ENCODE results near the gene CECR2. TPM values are rescaled to one million over a fixed set of nuclear protein-coding genes. Genes with fewer than 3 reads are reported as not detected.
A peak's percentile ranks its signal among the peaks of the same experiment; 100 is the strongest.

CECR2 gene
- total RNA-seq, 1 experiment from 2014 or later = 111 TPM

DNA sequence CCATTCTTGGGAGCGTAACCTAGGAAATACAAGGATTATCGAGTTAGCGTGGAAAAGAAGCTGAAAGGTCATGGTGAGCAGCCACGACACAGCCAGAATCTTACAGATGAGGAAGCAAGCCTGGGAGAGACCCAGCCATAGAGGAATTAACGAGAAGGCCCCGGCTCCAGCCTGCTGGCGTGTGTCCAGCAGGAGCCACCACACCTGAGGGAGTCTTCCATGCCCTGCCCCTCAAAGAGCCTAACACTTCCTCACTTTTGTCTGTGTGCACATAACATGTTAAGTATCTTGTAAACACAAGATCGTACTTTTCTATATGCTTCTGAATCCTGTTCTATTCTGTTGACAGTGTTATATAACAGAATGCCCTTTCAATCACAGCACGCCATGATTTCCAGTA lies 18.1 kb downstream of the CECR2 start (continued):
- TF ChIP-seq, protein P1, sequence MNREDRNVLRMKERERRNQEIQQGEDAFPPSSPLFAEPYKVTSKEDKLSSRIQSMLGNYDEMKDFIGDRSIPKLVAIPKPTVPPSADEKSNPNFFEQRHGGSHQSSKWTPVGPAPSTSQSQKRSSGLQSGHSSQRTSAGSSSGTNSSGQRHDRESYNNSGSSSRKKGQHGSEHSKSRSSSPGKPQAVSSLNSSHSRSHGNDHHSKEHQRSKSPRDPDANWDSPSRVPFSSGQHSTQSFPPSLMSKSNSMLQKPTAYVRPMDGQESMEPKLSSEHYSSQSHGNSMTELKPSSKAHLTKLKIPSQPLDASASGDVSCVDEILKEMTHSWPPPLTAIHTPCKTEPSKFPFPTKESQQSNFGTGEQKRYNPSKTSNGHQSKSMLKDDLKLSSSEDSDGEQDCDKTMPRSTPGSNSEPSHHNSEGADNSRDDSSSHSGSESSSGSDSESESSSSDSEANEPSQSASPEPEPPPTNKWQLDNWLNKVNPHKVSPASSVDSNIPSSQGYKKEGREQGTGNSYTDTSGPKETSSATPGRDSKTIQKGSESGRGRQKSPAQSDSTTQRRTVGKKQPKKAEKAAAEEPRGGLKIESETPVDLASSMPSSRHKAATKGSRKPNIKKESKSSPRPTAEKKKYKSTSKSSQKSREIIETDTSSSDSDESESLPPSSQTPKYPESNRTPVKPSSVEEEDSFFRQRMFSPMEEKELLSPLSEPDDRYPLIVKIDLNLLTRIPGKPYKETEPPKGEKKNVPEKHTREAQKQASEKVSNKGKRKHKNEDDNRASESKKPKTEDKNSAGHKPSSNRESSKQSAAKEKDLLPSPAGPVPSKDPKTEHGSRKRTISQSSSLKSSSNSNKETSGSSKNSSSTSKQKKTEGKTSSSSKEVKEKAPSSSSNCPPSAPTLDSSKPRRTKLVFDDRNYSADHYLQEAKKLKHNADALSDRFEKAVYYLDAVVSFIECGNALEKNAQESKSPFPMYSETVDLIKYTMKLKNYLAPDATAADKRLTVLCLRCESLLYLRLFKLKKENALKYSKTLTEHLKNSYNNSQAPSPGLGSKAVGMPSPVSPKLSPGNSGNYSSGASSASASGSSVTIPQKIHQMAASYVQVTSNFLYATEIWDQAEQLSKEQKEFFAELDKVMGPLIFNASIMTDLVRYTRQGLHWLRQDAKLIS (CRISPR knock-in tag; IDR thresholded peaks at IDR 0.05; ENCODE audit: borderline replicate concordance) = no peak
- TF ChIP-seq ATF1 (CRISPR knock-in tag; IDR thresholded peaks at IDR 0.05) (no peak), SP1 (CRISPR knock-in tag; conservative IDR thresholded peaks at IDR 0.05) (no peak), IRF2 (CRISPR knock-in tag; IDR thresholded peaks at IDR 0.05; ENCODE audit: borderline replicate concordance, low read depth) (no peak), PRDM15 (CRISPR knock-in tag; IDR thresholded peaks at IDR 0.05) (no peak)

GRCh38 chr22:17388235-17388634 lies 19.0 kb downstream of the CECR2 start:
- H3K36me3 Mint-ChIP-seq = peaks cover 20% of the 10 kb centered on the region

GRCh38 chr22:17390087-17390486 lies 20.8 kb downstream of the CECR2 start:
- H3K4me1 Mint-ChIP-seq = peaks cover 65% of the 10 kb centered on the region
- H3K27me3 Mint-ChIP-seq (ENCODE audit: low read depth) = no peaks in the 10 kb centered on the region
- TF ChIP-seq, protein P2, sequence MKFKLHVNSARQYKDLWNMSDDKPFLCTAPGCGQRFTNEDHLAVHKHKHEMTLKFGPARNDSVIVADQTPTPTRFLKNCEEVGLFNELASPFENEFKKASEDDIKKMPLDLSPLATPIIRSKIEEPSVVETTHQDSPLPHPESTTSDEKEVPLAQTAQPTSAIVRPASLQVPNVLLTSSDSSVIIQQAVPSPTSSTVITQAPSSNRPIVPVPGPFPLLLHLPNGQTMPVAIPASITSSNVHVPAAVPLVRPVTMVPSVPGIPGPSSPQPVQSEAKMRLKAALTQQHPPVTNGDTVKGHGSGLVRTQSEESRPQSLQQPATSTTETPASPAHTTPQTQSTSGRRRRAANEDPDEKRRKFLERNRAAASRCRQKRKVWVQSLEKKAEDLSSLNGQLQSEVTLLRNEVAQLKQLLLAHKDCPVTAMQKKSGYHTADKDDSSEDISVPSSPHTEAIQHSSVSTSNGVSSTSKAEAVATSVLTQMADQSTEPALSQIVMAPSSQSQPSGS (CRISPR knock-in tag; IDR thresholded peaks at IDR 0.05; ENCODE audit: borderline replicate concordance, low read depth) = no peak
- TF ChIP-seq ZNF138 (CRISPR knock-in tag; conservative IDR thresholded peaks at IDR 0.05) (no peak), FOXP1 (CRISPR knock-in tag; IDR thresholded peaks at IDR 0.05; ENCODE audit: borderline replicate concordance) (no peak), FOXK1 (CRISPR knock-in tag; IDR thresholded peaks at IDR 0.05) (no peak), JUN (CRISPR knock-in tag; IDR thresholded peaks at IDR 0.05) (no peak), ZNF263 (CRISPR knock-in tag; IDR thresholded peaks at IDR 0.05; ENCODE audit: low read depth) (no peak), ZNF671 (CRISPR knock-in tag; IDR thresholded peaks at IDR 0.05) (no peak), GRHL2 (CRISPR knock-in tag; IDR thresholded peaks at IDR 0.05; ENCODE audit: insufficient replicate concordance, severe bottlenecking) (no peak), MAX (CRISPR knock-in tag; IDR thresholded peaks at IDR 0.05) (no peak)
- TF ChIP-seq, protein P3, sequence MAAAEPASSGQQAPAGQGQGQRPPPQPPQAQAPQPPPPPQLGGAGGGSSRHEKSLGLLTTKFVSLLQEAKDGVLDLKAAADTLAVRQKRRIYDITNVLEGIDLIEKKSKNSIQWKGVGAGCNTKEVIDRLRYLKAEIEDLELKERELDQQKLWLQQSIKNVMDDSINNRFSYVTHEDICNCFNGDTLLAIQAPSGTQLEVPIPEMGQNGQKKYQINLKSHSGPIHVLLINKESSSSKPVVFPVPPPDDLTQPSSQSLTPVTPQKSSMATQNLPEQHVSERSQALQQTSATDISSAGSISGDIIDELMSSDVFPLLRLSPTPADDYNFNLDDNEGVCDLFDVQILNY (CRISPR knock-in tag; IDR thresholded peaks at IDR 0.05) = no peak
- H3K36me3 Mint-ChIP-seq = peaks cover 8% of the 10 kb centered on the region
- ChIA-PET POLR2A (no interaction called here), CTCF (interaction anchor here (1.1 kb wide), 1 partner anchor 218 kb away, joined by 3 read pairs; no protein-coding TSS in a partner anchor)
- peak overlapping the region; percentile 84 for H3K27ac Mint-ChIP-seq
- no peaks in the 10 kb centered on the region for H3K9me3 Mint-ChIP-seq
- ATAC-seq (no peak), DNase-seq (ENCODE audit: low spot score) (no peak)
- H3K4me3 Mint-ChIP-seq = no peak overlapping the region

More at GRCh38 chr22:17388235-17388634, 19.0 kb downstream of the CECR2 start:
- H3K9me3 Mint-ChIP-seq = peaks cover 8% of the 10 kb centered on the region
- CTCF ChIA-PET = interaction anchor here (1.2 kb wide), 1 partner anchor 216 kb away, joined by 3 read pairs; no protein-coding TSS in a partner anchor
- TF ChIP-seq JUN (CRISPR knock-in tag; IDR thresholded peaks at IDR 0.05) (no peak), TEAD1 (CRISPR knock-in tag; IDR thresholded peaks at IDR 0.05) (peak; percentile 16; the same call in 1 of the 2 replicates)
- H3K27ac Mint-ChIP-seq = peak overlapping the region; percentile 73
- H3K27me3 Mint-ChIP-seq (ENCODE audit: low read depth) = no peaks in the 10 kb centered on the region
- POLR2A ChIA-PET = no interaction called here
- no peak overlapping the region for H3K4me3 Mint-ChIP-seq
- H3K4me1 Mint-ChIP-seq = peaks cover 67% of the 10 kb centered on the region
- DNase-seq (ENCODE audit: low spot score) (peak; percentile 45), ATAC-seq (peak; percentile 70)

Data from WTC11 (cell line).